Activated CD4-positive, alpha-beta memory T cell treated with anti-CD3 and anti-CD28 coated beads for 36 hours (primary cell): Measurements from ENCODE around the gene FGD5. TPM values are rescaled to one million over a fixed set of nuclear protein-coding genes. Genes with fewer than 3 reads are reported as not detected.

Source experiments
- CTCF ChIA-PET: fragments of 350-600 bp; sonication (Branson Sonifier 250); formaldehyde crosslinking; loops from one replicate; lab custom pipeline; 2021; ENCODE audit warnings: antibody characterized with exemption, inconsistent platforms; lab: Charles Lee
- POLR2A ChIA-PET: fragments of 350-600 bp; sonication (Branson Sonifier 250); formaldehyde crosslinking; loops from one replicate; lab custom pipeline; 2021; ENCODE audit warnings: antibody characterized with exemption; lab: Charles Lee
- DNase-seq: peaks from one replicate; pipeline ENCODE4 v3.0.0-alpha.2; 2020
- H3K27ac Mint-ChIP-seq: one replicate; pipeline ENCODE4 v1.8.0; 2021; ENCODE audit warnings: mixed read lengths
- H3K27me3 Mint-ChIP-seq: one replicate; pipeline ENCODE4 v1.8.0; 2021; ENCODE audit warnings: mixed read lengths
- H3K36me3 Mint-ChIP-seq: one replicate; pipeline ENCODE4 v1.8.0; 2021; ENCODE audit warnings: mixed read lengths
- H3K4me1 Mint-ChIP-seq: one replicate; pipeline ENCODE4 v1.8.0; 2021; ENCODE audit warnings: low read depth, mixed read lengths
- H3K4me3 Mint-ChIP-seq: one replicate; pipeline ENCODE4 v1.8.0; 2021; ENCODE audit warnings: mild to moderate bottlenecking, mixed read lengths
- H3K9me3 Mint-ChIP-seq: one replicate; pipeline ENCODE4 v1.8.0; 2021; ENCODE audit warnings: mixed read lengths
- intact Hi-C: fragments of 100-400 bp; cut with micrococcal nuclease; formaldehyde crosslinking; loops from one replicate; pipeline ENCODE4 v1.15.1; 2023
- total RNA-seq, 2 experiments: library from RNA; stranded (reverse); gene quantifications; one replicate each; pipeline ENCODE4 v1.2.3, GENCODE V29; 2021

FGD5 gene
- total RNA-seq, 2 experiments from 2014 or later, result 0.12 TPM; not detected in 1

GRCh38 chr3:14849638-14850230, 31.0 kb downstream of the FGD5 start:
- CTCF ChIA-PET, result no interaction called here
- no peak overlapping the region for H3K27ac Mint-ChIP-seq
- intact Hi-C loops, result loop anchor here (10.0 kb wide), 1 partner anchor 55 kb away; no protein-coding TSS in a partner anchor
- POLR2A ChIA-PET, result no interaction called here
- H3K9me3 Mint-ChIP-seq, result peaks cover 6% of the 10 kb centered on the region
- H3K4me1 Mint-ChIP-seq, result peaks cover 11% of the 10 kb centered on the region
- H3K4me3 Mint-ChIP-seq, result no peak overlapping the region
- H3K27me3 Mint-ChIP-seq, result peaks cover 4% of the 10 kb centered on the region
- DNase-seq, result no peak
- no peaks in the 10 kb centered on the region for H3K36me3 Mint-ChIP-seq

- no peaks in the 10 kb centered on the region for H3K36me3 Mint-ChIP-seq
- H3K4me1 Mint-ChIP-seq, result peaks cover 11% of the 10 kb centered on the region
- ChIA-PET CTCF (no interaction called here), POLR2A (no interaction called here)
- intact Hi-C loops, result loop anchor here (10.0 kb wide), 1 partner anchor 53 kb away; no protein-coding TSS in a partner anchor
- DNase-seq, result no peak
- peaks cover 6% of the 10 kb centered on the region for H3K27me3 Mint-ChIP-seq
- no peak overlapping the region for H3K27ac Mint-ChIP-seq
- no peak overlapping the region for H3K4me3 Mint-ChIP-seq
- peaks cover 12% of the 10 kb centered on the region for H3K9me3 Mint-ChIP-seq
These were observed 33.4 kb downstream of the FGD5 start for GRCh38 chr3:14852058-14852594.

- H3K9me3 Mint-ChIP-seq, result peaks cover 12% of the 10 kb centered on the region
- CTCF ChIA-PET, result no interaction called here
- no peak overlapping the region for H3K27ac Mint-ChIP-seq
- intact Hi-C loops, result loop anchor here (10.0 kb wide), 1 partner anchor 52 kb away; no protein-coding TSS in a partner anchor
- no peak overlapping the region for H3K4me3 Mint-ChIP-seq
- H3K27me3 Mint-ChIP-seq, result peaks cover 6% of the 10 kb centered on the region
- POLR2A ChIA-PET, result no interaction called here
- no peaks in the 10 kb centered on the region for H3K36me3 Mint-ChIP-seq
- H3K4me1 Mint-ChIP-seq, result peaks cover 7% of the 10 kb centered on the region
- DNase-seq, result no peak
These were observed 34.0 kb downstream of the FGD5 start for GRCh38 chr3:14852717-14853116.

- POLR2A ChIA-PET, result no interaction called here
- peaks cover 12% of the 10 kb centered on the region for H3K9me3 Mint-ChIP-seq
- no peak overlapping the region for H3K27ac Mint-ChIP-seq
- H3K36me3 Mint-ChIP-seq, result no peaks in the 10 kb centered on the region
- H3K27me3 Mint-ChIP-seq, result peaks cover 6% of the 10 kb centered on the region
- H3K4me1 Mint-ChIP-seq, result peaks cover under 1% of the 10 kb centered on the region
- CTCF ChIA-PET, result no interaction called here
- no peak for DNase-seq
- H3K4me3 Mint-ChIP-seq, result no peak overlapping the region
- intact Hi-C loops, result loop anchor here (10.0 kb wide), 1 partner anchor 51 kb away; no protein-coding TSS in a partner anchor
These were observed 34.6 kb downstream of the FGD5 start for GRCh38 chr3:14853271-14853951.

GRCh38 chr3:14857506-14857905, 38.7 kb downstream of the FGD5 start:
- no peak overlapping the region for H3K27ac Mint-ChIP-seq
- peaks cover 4% of the 10 kb centered on the region for H3K27me3 Mint-ChIP-seq
- intact Hi-C loops, result loop anchor here (10.0 kb wide), 1 partner anchor 47 kb away; no protein-coding TSS in a partner anchor
- no peaks in the 10 kb centered on the region for H3K36me3 Mint-ChIP-seq
- POLR2A ChIA-PET, result no interaction called here
- H3K4me3 Mint-ChIP-seq, result no peak overlapping the region
- CTCF ChIA-PET, result interaction anchor here (0.6 to 1.3 kb wide), 2 partner anchors 64 to 442 kb away, joined by 5 to 6 read pairs; no protein-coding TSS in a partner anchor
- no peak for DNase-seq
- no peaks in the 10 kb centered on the region for H3K4me1 Mint-ChIP-seq
- peaks cover 8% of the 10 kb centered on the region for H3K9me3 Mint-ChIP-seq

- CTCF ChIA-PET, result interaction anchor here (0.6 to 1.3 kb wide), 2 partner anchors 63 to 441 kb away, joined by 5 to 6 read pairs; no protein-coding TSS in a partner anchor
- no peak for DNase-seq
- H3K27me3 Mint-ChIP-seq, result peaks cover 2% of the 10 kb centered on the region
- peaks cover 6% of the 10 kb centered on the region for H3K9me3 Mint-ChIP-seq
- intact Hi-C loops, result loop anchor here (10.0 kb wide), 1 partner anchor 47 kb away; no protein-coding TSS in a partner anchor
- POLR2A ChIA-PET, result no interaction called here
- no peaks in the 10 kb centered on the region for H3K36me3 Mint-ChIP-seq
- no peak overlapping the region for H3K27ac Mint-ChIP-seq
- H3K4me1 Mint-ChIP-seq, result no peaks in the 10 kb centered on the region
- no peak overlapping the region for H3K4me3 Mint-ChIP-seq
These were observed 39.3 kb downstream of the FGD5 start for GRCh38 chr3:14858105-14858504.

- H3K36me3 Mint-ChIP-seq, result no peaks in the 10 kb centered on the region
- peaks cover 2% of the 10 kb centered on the region for H3K27me3 Mint-ChIP-seq
- intact Hi-C loops, result loop anchor here (10.0 kb wide), 1 partner anchor 45 kb away; no protein-coding TSS in a partner anchor
- no peak overlapping the region for H3K4me3 Mint-ChIP-seq
- ChIA-PET POLR2A (no interaction called here), CTCF (no interaction called here)
- no peak overlapping the region for H3K27ac Mint-ChIP-seq
- H3K4me1 Mint-ChIP-seq, result no peaks in the 10 kb centered on the region
- peaks cover 6% of the 10 kb centered on the region for H3K9me3 Mint-ChIP-seq
- DNase-seq, result no peak
These were observed 41.1 kb downstream of the FGD5 start for GRCh38 chr3:14859880-14860279.

- Mint-ChIP-seq H3K27ac (no peak overlapping the region), H3K4me1 (no peaks in the 10 kb centered on the region), H3K4me3 (no peak overlapping the region), H3K36me3 (no peaks in the 10 kb centered on the region), H3K9me3 (peaks cover 4% of the 10 kb centered on the region), H3K27me3 (peaks cover 2% of the 10 kb centered on the region)
- ChIA-PET POLR2A (no interaction called here), CTCF (no interaction called here)
- DNase-seq, result no peak
- intact Hi-C loops, result no loop called here
These were observed 42.3 kb downstream of the FGD5 start for GRCh38 chr3:14861031-14861430.

GRCh38 chr3:14861446-14862302, 42.9 kb downstream of the FGD5 start:
- CTCF ChIA-PET, result no interaction called here
- POLR2A ChIA-PET, result no interaction called here
- no peaks in the 10 kb centered on the region for H3K4me1 Mint-ChIP-seq
- no peaks in the 10 kb centered on the region for H3K9me3 Mint-ChIP-seq
- H3K27me3 Mint-ChIP-seq, result peaks cover 2% of the 10 kb centered on the region
- no peaks in the 10 kb centered on the region for H3K36me3 Mint-ChIP-seq
- intact Hi-C loops, result no loop called here
- no peak for DNase-seq
- H3K27ac Mint-ChIP-seq, result no peak overlapping the region
- H3K4me3 Mint-ChIP-seq, result no peak overlapping the region

GRCh38 chr3:14862303-14862660, 43.5 kb downstream of the FGD5 start:
- Mint-ChIP-seq H3K27ac (no peak overlapping the region), H3K27me3 (no peaks in the 10 kb centered on the region), H3K4me3 (no peak overlapping the region), H3K9me3 (no peaks in the 10 kb centered on the region), H3K36me3 (no peaks in the 10 kb centered on the region), H3K4me1 (no peaks in the 10 kb centered on the region)
- POLR2A ChIA-PET, result no interaction called here
- CTCF ChIA-PET, result no interaction called here
- DNase-seq, result no peak
- intact Hi-C loops, result no loop called here

GRCh38 chr3:14862661-14863230, 44.0 kb downstream of the FGD5 start:
- Mint-ChIP-seq H3K27me3 (no peaks in the 10 kb centered on the region), H3K27ac (no peak overlapping the region), H3K9me3 (no peaks in the 10 kb centered on the region), H3K4me1 (no peaks in the 10 kb centered on the region), H3K36me3 (no peaks in the 10 kb centered on the region), H3K4me3 (no peak overlapping the region)
- intact Hi-C loops, result no loop called here
- DNase-seq, result no peak
- ChIA-PET POLR2A (no interaction called here), CTCF (no interaction called here)
